Endothelial cell of umbilical vein (primary cell): ENCODE data around the gene AP5Z1.

Source experiments
- CTCF ChIP-seq, 2 donors: IDR thresholded peaks; 1 replicate in 1 of 2; 2 replicates in 1 of 2; pipeline ENCODE4 v1.5.1; 2011; ENCODE audit warnings: low read length in 2 of 2, mild to moderate bottlenecking in 2 of 2, moderate library complexity in 2 of 2, control low read depth in 1 of 2, inconsistent platforms in 1 of 2, low read depth in 1 of 2; ENCODE audit not compliant: insufficient read depth in 1 of 2; ENCODE audit errors: extremely low read depth in 1 of 2
- EZH2 ChIP-seq: IDR thresholded peaks from 2 replicates; pipeline ENCODE4 v1.6.1; 2012; ENCODE audit warnings: borderline replicate concordance, low read depth, mild to moderate bottlenecking, moderate library complexity, low read length, inconsistent platforms; ENCODE audit not compliant: severe bottlenecking
- MAX ChIP-seq: IDR thresholded peaks from 2 replicates; pipeline ENCODE4 v1.6.1; 2011; ENCODE audit not compliant: insufficient read depth, insufficient read length
- MYC ChIP-seq: IDR thresholded peaks from one replicate; pipeline ENCODE4 v1.6.1; 2011; ENCODE audit warnings: mild to moderate bottlenecking, low read depth, low read length
- POLR2A ChIP-seq: IDR thresholded peaks from 2 replicates; pipeline ENCODE4 v1.6.1; 2012; ENCODE audit warnings: low read depth, mild to moderate bottlenecking, control low read depth, low read length
- POLR2AphosphoS5 ChIP-seq: IDR thresholded peaks from 2 replicates; pipeline ENCODE4 v1.6.1; 2012; ENCODE audit warnings: low read depth, mild to moderate bottlenecking, control low read depth, low read length, moderate library complexity; ENCODE audit not compliant: insufficient read depth

GRCh38 chr7:4740796-4741195 lies 34.6 kb upstream of the AP5Z1 start:
- TF ChIP-seq MAX (no peak), MYC (no peak), CTCF (IDR thresholded peaks at IDR 0.05; ENCODE audit: extremely low read depth in 1 of 2, insufficient read depth in 1 of 2, low read depth in 1 of 2, low read length in 2 of 2) (no peak), POLR2AphosphoS5 (no peak), EZH2 (no peak), POLR2A (no peak)
